NCI-H2107 treated with DMSO at 0.1 percent for 48 hours (cell line): ENCODE data around the gene RAP2A.

Source experiments
- DNase-seq: peaks from one replicate; lab custom pipeline; 2025; ENCODE audit not compliant: unreplicated experiment; lab: John Stamatoyannopoulos, UW

Gene RAP2A

GRCh38 chr13:97492684-97493371 is 58.9 kb downstream of the RAP2A start:
- no peak for DNase-seq

- no peak for DNase-seq
These were observed 59.5 kb downstream of the RAP2A start for GRCh38 chr13:97493456-97493855.

GRCh38 chr13:97495678-97496077 is 61.7 kb downstream of the RAP2A start:
- DNase-seq: no peak

GRCh38 chr13:97496511-97496910 is 62.5 kb downstream of the RAP2A start:
- DNase-seq: no peak

- DNase-seq: no peak
These were observed 63.4 kb downstream of the RAP2A start for GRCh38 chr13:97497400-97497799.

- DNase-seq: no peak
These were observed 64.5 kb downstream of the RAP2A start for GRCh38 chr13:97498419-97498818.

GRCh38 chr13:97499181-97499580 is 65.2 kb downstream of the RAP2A start:
- no peak for DNase-seq

- DNase-seq: no peak
These were observed 68.2 kb downstream of the RAP2A start for GRCh38 chr13:97502181-97502580.

GRCh38 chr13:97502706-97503105 is 68.7 kb downstream of the RAP2A start:
- no peak for DNase-seq

GRCh38 chr13:97505017-97505416 is 71.0 kb downstream of the RAP2A start:
- DNase-seq: no peak

GRCh38 chr13:97506511-97506910 is 72.5 kb downstream of the RAP2A start:
- no peak for DNase-seq

- no peak for DNase-seq
These were observed 78.8 kb downstream of the RAP2A start for GRCh38 chr13:97512732-97513131.

GRCh38 chr13:97515643-97516042 is 81.7 kb downstream of the RAP2A start:
- DNase-seq: no peak

GRCh38 chr13:97517967-97518366 is 84.0 kb downstream of the RAP2A start:
- no peak for DNase-seq
